AG04450 (cell line): Measurements from ENCODE around the gene HEATR5A. TPM values are rescaled to one million over a fixed set of nuclear protein-coding genes. Genes with fewer than 3 reads are reported as not detected.
A peak's percentile ranks its signal among the peaks of the same experiment; 100 is the strongest.

ENCODE experiments used
- CTCF ChIA-PET: fragments of 300-600, 350-600 bp; formaldehyde crosslinking; extraction: SDS; loops from one replicate; lab custom pipeline; 2022; ENCODE audit warnings: antibody characterized with exemption, inconsistent platforms; lab: Charles Lee
- POLR2A ChIA-PET: fragments of 350-600 bp; formaldehyde crosslinking; extraction: SDS; loops from one replicate; lab custom pipeline; 2021; ENCODE audit warnings: antibody characterized with exemption, inconsistent platforms; lab: Yijun Ruan, JAX
- DNase-seq: peaks from one replicate; pipeline ENCODE4 v3.0.0-alpha.2; 2011; ENCODE audit warnings: low read depth, low spot score
- H3K27ac ChIP-seq: one replicate; pipeline ENCODE4 v1.5.1; 2012; ENCODE audit warnings: low read depth, low read length, control low read depth
- H3K27me3 ChIP-seq: one replicate; pipeline ENCODE4 v1.6.0; 2012; ENCODE audit warnings: low read length; ENCODE audit not compliant: control insufficient read depth, insufficient read depth
- H3K4me3 ChIP-seq: 2 replicates; pipeline ENCODE4 v1.5.1; 2011; ENCODE audit warnings: mild to moderate bottlenecking, low read depth, low read length, control low read depth
- H3K9me3 ChIP-seq: 2 replicates; pipeline ENCODE4 v1.5.1; 2012; ENCODE audit warnings: low read length; ENCODE audit not compliant: control insufficient read depth, insufficient read depth
- polyA plus RNA-seq: library from polyadenylated mRNA; depleted of rRNA; stranded (reverse); fragments of >200 nt; gene quantifications from 2 replicates; pipeline ENCODE4 v1.2.3, GENCODE V29; 2011
- TF ChIP-seq, protein P1 (sequence below): IDR thresholded peaks from 2 replicates; pipeline ENCODE4 v1.5.1; 2011; ENCODE audit warnings: low read depth, low read length, control low read depth, inconsistent platforms

The HEATR5A gene
- polyA plus RNA-seq, 1 experiment = 35.4 TPM

DNA sequence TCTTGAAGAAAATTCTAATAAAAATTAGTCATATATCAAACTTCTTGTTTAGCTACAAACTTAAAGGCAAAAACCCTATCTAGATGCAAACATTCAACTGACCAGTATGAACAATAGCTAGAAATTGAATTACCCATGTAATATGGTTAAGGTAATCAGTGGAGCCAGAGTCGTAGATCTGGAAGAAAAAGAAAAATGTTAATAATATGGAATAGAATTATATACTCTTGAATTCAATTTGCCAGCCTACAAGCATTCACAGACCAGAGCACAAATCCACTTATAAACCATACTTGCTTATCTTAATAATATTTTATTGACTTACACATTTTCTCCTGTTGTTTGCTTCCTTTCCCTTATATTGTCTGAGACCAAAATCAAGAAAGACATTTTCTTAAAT, 7.7 kb upstream of the HEATR5A start:
- Histone ChIP-seq H3K9me3 (no peaks in the 10 kb centered on the region), H3K27ac (no peak overlapping the region), H3K4me3 (no peak overlapping the region), H3K27me3 (no peaks in the 10 kb centered on the region)
- ChIA-PET POLR2A (interaction anchor here (1.0 kb wide), 1 partner anchor 8 kb away, joined by 5 read pairs; the partner anchor contains the start of gene HEATR5A), CTCF (interaction anchor here (1.3 kb wide), 1 partner anchor 22 kb away, joined by 6 read pairs; no protein-coding TSS in a partner anchor)
- no peak for DNase-seq
- TF ChIP-seq, protein P1, sequence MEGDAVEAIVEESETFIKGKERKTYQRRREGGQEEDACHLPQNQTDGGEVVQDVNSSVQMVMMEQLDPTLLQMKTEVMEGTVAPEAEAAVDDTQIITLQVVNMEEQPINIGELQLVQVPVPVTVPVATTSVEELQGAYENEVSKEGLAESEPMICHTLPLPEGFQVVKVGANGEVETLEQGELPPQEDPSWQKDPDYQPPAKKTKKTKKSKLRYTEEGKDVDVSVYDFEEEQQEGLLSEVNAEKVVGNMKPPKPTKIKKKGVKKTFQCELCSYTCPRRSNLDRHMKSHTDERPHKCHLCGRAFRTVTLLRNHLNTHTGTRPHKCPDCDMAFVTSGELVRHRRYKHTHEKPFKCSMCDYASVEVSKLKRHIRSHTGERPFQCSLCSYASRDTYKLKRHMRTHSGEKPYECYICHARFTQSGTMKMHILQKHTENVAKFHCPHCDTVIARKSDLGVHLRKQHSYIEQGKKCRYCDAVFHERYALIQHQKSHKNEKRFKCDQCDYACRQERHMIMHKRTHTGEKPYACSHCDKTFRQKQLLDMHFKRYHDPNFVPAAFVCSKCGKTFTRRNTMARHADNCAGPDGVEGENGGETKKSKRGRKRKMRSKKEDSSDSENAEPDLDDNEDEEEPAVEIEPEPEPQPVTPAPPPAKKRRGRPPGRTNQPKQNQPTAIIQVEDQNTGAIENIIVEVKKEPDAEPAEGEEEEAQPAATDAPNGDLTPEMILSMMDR = no peak

DNA sequence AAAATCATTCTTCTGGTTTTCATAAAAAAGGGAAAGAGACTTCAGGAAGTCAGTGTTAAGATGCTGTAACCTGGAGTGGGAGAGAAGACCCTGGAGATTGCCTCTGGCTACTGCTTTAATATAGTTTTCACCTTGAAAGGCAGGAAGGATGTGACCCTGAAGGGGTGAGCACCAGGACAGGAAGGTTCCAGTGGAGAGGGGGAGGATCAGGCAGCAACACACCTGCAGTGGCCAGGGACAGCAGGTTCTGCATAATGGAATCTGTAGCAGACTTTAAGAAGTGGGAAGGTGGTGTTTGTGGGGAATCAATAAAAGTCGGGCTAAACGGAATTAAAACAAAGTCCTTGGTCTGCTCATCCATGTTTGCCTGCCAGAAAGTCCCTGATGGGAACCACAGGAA, 6.3 kb upstream of the HEATR5A start:
- CTCF ChIA-PET = interaction anchor here (1.8 kb wide), 1 partner anchor 23 kb away, joined by 12 read pairs; no protein-coding TSS in a partner anchor
- TF ChIP-seq, protein P1 = no peak

DNA sequence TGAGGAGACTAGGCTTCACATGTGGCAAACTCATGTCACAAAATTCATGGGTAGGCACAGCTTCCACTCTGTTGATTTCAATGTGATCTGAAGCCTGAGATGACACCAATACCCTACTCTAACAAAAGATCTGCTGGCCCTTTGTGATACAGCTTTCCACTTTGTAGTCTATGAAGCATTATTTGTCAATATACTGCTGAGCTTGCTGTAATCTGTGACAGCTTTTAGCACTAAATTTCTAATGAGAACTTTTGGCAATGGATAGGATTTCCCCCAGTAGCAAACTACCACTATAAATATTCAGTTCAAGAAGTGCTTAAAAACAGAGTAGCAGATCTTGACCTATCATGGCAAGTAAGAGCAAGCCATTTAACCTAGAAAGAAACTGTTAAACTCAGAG, 5.6 kb upstream of the HEATR5A start:
- POLR2A ChIA-PET = no interaction called here
- no peak overlapping the region for H3K4me3 ChIP-seq
- no peaks in the 10 kb centered on the region for H3K27me3 ChIP-seq
- DNase-seq = no peak
- no peaks in the 10 kb centered on the region for H3K9me3 ChIP-seq
- TF ChIP-seq, protein P1 = no peak
- CTCF ChIA-PET = interaction anchor here (1.8 kb wide), 1 partner anchor 24 kb away, joined by 12 read pairs; no protein-coding TSS in a partner anchor
- H3K27ac ChIP-seq = no peak overlapping the region

More for the DNA sequence above, 6.3 kb upstream of the HEATR5A start:
- POLR2A ChIA-PET = no interaction called here
- H3K4me3 ChIP-seq = no peak overlapping the region
- no peaks in the 10 kb centered on the region for H3K27me3 ChIP-seq
- no peaks in the 10 kb centered on the region for H3K9me3 ChIP-seq
- H3K27ac ChIP-seq = no peak overlapping the region
- no peak for DNase-seq

DNA sequence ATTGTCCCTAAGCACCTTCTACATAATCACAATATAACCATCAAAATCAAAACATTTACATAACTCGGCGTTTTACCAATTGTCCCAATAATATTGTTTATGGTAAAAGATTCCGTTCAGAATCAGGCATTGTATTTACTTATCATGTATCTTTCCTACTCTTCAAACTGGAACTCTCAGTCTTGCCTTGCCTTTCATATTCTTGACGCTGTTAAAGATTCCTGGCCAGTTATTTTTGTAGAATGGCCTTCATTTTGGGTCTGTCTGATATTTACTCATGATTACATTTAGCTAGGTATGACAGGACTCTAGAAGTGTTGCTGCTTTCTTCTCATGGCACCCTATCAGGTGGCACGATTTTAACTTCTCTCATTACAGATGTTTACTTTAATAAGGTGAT, 850 bp upstream of the HEATR5A start:
- DNase-seq = no peak
- Histone ChIP-seq H3K4me3 (no peak overlapping the region; the same call in 1 of the 2 replicates), H3K27me3 (no peaks in the 10 kb centered on the region), H3K27ac (no peak overlapping the region), H3K9me3 (peaks cover 4% of the 10 kb centered on the region; the same call in 1 of the 2 replicates)
- CTCF ChIA-PET = interaction anchor here (1.2 to 2.4 kb wide), 2 partner anchors 28 to 36 kb away, joined by 3 to 11 read pairs; partner anchors contain the start of gene DTD2
- POLR2A ChIA-PET = interaction anchor here (1.1 to 2.2 kb wide), 3 partner anchors 14 to 158 kb away, joined by 3 to 17 read pairs (median 5); no protein-coding TSS in a partner anchor
- TF ChIP-seq, protein P1 = no peak

DNA sequence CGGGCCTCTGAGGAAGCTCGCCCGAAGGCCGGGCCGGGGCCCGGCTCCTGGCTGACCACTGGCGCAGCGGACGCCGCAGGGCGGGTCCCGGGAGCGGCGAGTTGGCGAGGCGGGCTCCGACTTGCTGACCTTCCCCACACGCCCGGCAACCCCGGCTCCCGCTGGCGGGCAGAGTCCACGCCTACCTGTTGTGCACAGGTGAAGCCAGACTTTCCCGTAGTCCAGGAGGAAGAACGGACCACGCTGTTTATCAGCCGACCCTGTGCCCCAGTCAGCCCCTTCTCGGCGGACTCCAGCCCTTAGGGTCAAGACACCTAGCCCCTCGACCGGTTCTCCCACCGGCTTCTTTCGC, 407 bp downstream of the HEATR5A start:
- H3K27me3 ChIP-seq = no peaks in the 10 kb centered on the region
- ChIA-PET CTCF (interaction anchor here (0.5 to 2.4 kb wide), 3 partner anchors 11 to 32 kb away, joined by 4 to 11 read pairs (median 4); no protein-coding TSS in a partner anchor), POLR2A (interaction anchor here (0.8 to 2.2 kb wide), 17 partner anchors 8 to 1053 kb away, joined by 3 to 31 read pairs (median 5); partner anchors contain the start of genes ARHGAP5, DTD2, HECTD1 and STRN3)
- peak overlapping the region; percentile 77 for H3K27ac ChIP-seq
- DNase-seq = no peak
- H3K4me3 ChIP-seq = peak overlapping the region; percentile 100
- TF ChIP-seq, protein P1 = no peak
- H3K9me3 ChIP-seq = peaks cover 4% of the 10 kb centered on the region; the same call in 1 of the 2 replicates
